Measurements from ENCODE around the gene KNOP1. TPM values are rescaled to one million over a fixed set of nuclear protein-coding genes. Genes with fewer than 3 reads are reported as not detected.

The KNOP1 gene
- total and polyA plus RNA-seq, 3 donors from 2014 or later: 22.4 to 26.8 (median 25.3) TPM

GRCh38 chr16:19754644-19755036 is 36.6 kb upstream of the KNOP1 start:
- intact Hi-C loops (cut with DNase I; ENCODE audit: low total_unique reads): no loop called here
- no peak for DNase-seq
- H3K4me3 ChIP-seq: no peak overlapping the region
- 51 to 68% methylated on average over 1 of the region's 1 CpG for WGBS, 2 donors
- TF ChIP-seq POLR2A (IDR thresholded peaks at IDR 0.05) (no peak), CTCF (IDR thresholded peaks at IDR 0.05) (no peak)
- no peaks in the 10 kb centered on the region for H3K9me3 ChIP-seq
- H3K36me3 ChIP-seq (ENCODE audit: low read depth, missing control alignments): no peaks in the 10 kb centered on the region
- H3K27me3 ChIP-seq: no peaks in the 10 kb centered on the region
- H3K4me1 ChIP-seq: peaks cover 18% of the 10 kb centered on the region
- H3K27ac ChIP-seq: peak overlapping the region in 1 of 2 donors; percentile 35

- TF ChIP-seq CTCF (IDR thresholded peaks at IDR 0.05): no peak
- TF ChIP-seq POLR2A (IDR thresholded peaks at IDR 0.05): no peak
- H3K27ac ChIP-seq: peak overlapping the region in 1 of 2 donors; percentile 35
- no peak overlapping the region for H3K4me3 ChIP-seq
- DNase-seq: no peak
- no peaks in the 10 kb centered on the region for H3K9me3 ChIP-seq
- 69 to 70% methylated on average over 12 of the region's 12 CpGs for WGBS, 2 donors
- H3K4me1 ChIP-seq: peaks cover 18% of the 10 kb centered on the region
- H3K36me3 ChIP-seq (ENCODE audit: low read depth, missing control alignments): no peaks in the 10 kb centered on the region
- intact Hi-C loops (cut with DNase I; ENCODE audit: low total_unique reads): no loop called here
- no peaks in the 10 kb centered on the region for H3K27me3 ChIP-seq
These were observed 36.0 kb upstream of the KNOP1 start for GRCh38 chr16:19753815-19754643.

- no peak overlapping the region for H3K27ac ChIP-seq
- WGBS, 2 donors: 77 to 83% methylated on average over 6 of the region's 6 CpGs
- H3K27me3 ChIP-seq: no peaks in the 10 kb centered on the region
- intact Hi-C loops (cut with DNase I; ENCODE audit: low total_unique reads): no loop called here
- no peak for TF ChIP-seq CTCF (IDR thresholded peaks at IDR 0.05)
- H3K4me1 ChIP-seq: peaks cover 3% of the 10 kb centered on the region
- no peaks in the 10 kb centered on the region for H3K36me3 ChIP-seq (ENCODE audit: low read depth, missing control alignments)
- no peak overlapping the region for H3K4me3 ChIP-seq
- H3K9me3 ChIP-seq: no peaks in the 10 kb centered on the region
- no peak for DNase-seq
These were observed 33.7 kb upstream of the KNOP1 start for GRCh38 chr16:19751478-19752385.

GRCh38 chr16:19749571-19750080 is 31.6 kb upstream of the KNOP1 start:
- no peak overlapping the region for H3K27ac ChIP-seq
- DNase-seq: no peak
- no peak for TF ChIP-seq POLR2A (IDR thresholded peaks at IDR 0.05)
- no peaks in the 10 kb centered on the region for H3K27me3 ChIP-seq
- 81 to 82% methylated on average over 4 of the region's 4 CpGs for WGBS, 2 donors
- peaks cover 3% of the 10 kb centered on the region for H3K4me1 ChIP-seq
- no peaks in the 10 kb centered on the region for H3K9me3 ChIP-seq
- no peaks in the 10 kb centered on the region for H3K36me3 ChIP-seq (ENCODE audit: low read depth, missing control alignments)
- H3K4me3 ChIP-seq: no peak overlapping the region
- intact Hi-C loops (cut with DNase I; ENCODE audit: low total_unique reads): no loop called here
